HUDEP-2 (cell line): ENCODE measurements around the gene SENP2.
"Not testable (repeated sequence)": the region's sequence is repeated elsewhere in the genome, so short reads cannot be mapped to it uniquely, and the experiment has no call there.

ENCODE experiments used
- DNase-seq, 76 experiments: peaks; one replicate each; lab custom pipeline; 2025; ENCODE audit not compliant: unreplicated experiment in 76 of 76; lab: John Stamatoyannopoulos, UW

SENP2 gene

GRCh38 chr3:185584686-185585085, 1.4 kb upstream of the SENP2 start:
- no peak for DNase-seq

- peak in 4 of 76 experiments; percentile 18 to 43 (median 32) for DNase-seq
Measured at GRCh38 chr3:185585518-185585858, 607 bp upstream of the SENP2 start.

DNA sequence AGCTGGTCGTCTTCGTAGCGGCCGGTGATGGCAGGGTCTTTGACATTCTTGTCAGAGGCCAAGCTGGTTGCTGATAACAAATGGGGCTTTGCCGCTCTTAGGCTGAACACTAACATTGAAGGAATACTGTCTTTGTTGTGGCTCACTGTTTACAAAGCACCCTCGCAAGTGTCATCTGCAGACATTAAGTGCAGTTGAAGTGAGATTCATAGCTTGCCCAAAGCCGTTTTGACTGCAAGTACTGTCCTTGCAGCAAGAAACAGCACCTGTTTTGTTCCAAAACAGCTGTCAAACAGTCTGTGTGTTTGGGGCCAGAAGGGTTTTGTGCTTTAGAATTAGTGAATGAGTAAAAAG, 568 bp downstream of the SENP2 start:
- DNase-seq, result peak in 7 of 76 experiments; percentile 5 to 48 (median 31)

DNA sequence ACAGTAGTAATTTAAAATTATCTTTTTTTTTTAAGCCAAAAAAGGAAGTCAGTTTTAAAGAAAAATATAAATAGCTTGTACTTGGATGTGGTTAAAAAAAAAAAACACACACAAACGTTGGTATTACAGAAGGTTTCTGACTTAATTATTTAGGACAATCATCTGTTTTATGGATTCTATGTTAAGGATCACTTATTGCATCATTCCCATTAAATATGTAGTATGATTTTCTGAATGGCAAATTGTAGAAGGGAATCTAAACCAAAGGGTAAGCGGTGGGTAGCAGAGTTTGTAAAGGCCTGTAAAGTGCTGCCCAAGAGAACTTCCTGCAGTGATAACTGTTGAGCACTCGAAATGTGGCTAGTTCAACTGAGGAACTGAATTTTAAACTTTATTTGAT, 8.0 kb downstream of the SENP2 start:
- DNase-seq, result no peak

GRCh38 chr3:185595526-185595925, 9.4 kb downstream of the SENP2 start:
- DNase-seq, result no peak

DNA sequence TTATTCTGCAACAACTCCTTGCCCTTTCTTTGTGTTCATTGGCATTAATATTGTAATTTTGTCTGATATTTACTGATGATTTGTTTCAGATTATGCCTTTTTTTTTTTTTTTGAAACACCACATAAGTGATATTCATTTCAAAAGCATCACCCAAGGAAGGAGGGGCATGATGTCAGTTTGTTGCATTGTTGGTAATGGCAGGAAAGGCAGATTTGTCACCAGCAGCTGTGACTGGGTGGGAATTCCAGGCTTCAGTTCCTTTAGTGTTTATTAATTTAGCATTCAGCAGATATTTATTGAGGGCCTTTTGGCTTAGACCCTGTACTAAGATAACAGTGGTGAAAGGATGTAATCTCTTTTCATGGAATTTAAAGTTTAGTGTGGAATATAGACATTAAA, 19.5 kb downstream of the SENP2 start:
- DNase-seq, result no peak

DNA sequence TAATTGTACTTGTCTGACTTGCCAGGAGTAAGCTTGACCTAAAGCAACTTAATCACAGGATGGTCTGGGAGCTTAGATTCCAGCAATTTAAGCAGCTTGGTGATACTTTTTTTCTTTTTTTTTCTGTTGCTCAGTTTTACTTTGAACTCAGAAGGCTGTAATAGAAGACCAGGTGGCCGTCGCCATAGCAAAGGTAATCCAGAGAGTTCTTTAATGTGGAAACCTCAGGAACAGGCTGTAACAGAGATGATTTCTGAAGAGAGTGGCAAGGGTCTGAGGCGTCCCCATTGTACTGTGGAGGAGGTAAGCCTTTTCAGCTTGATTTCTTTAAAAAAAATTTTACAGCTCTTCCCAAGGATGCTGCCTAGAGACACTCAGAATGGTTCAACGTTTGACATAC, 20.1 kb downstream of the SENP2 start:
- DNase-seq, result no peak

GRCh38 chr3:185613016-185613415, 26.9 kb downstream of the SENP2 start:
- DNase-seq, result no peak

DNA sequence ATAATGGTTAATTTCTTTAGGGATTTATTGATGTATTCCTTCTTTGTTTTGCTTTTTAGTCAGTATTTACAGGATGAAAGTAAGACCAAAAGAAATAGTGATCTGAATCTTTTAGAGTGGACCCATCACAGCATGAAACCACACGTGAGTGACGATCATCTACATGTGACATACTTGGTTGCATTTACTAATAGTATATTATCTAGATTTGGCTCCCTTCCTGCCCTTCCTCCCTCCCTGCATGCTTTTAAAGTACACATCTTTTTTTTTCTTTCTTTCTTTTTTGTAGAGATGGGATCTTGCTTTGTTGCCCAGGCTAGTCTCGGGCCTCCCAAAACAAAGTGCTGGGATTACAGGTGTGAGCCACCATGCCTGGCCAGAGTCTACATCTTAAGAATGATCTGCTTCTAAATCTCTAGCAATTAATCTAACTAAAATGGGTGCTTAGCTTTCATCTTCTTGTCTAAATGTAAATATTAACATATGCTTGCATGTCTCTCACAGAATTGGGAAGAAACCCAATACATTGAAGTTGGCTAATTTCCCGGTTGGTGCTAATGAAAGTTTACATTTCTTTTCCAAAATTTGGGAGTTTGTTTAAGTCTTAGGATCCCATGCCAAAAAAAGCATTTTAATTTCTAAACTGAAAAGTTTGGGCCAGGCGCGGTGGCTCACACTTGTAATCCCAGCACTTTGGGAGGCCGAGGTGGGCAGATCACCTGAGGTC, 38.0 kb downstream of the SENP2 start:
- no peak for DNase-seq

DNA sequence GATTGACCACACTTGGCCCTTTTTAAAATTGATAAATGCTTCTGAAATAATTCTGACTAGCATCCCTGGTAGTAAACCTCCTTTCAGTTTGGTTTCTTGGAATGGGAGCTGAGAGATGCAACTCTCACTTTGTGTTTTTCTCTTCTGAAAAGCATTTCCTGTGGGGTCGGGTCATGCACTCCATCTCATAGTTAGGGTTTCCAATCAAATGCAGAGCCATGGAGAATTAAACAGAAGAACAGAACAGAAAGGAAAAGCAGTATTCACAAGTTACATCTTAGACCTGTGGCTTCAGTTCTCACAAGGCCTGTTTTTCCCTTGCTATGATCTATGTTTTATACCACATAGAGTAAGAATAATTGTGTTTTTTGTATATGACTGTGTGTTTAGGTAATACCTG, 39.7 kb downstream of the SENP2 start:
- no peak for DNase-seq

- DNase-seq, result no peak
Measured at GRCh38 chr3:185629554-185630181, 43.6 kb downstream of the SENP2 start.

- DNase-seq, result no peak
Measured at GRCh38 chr3:185630182-185630622, 44.1 kb downstream of the SENP2 start.

- DNase-seq, result no peak
Measured at GRCh38 chr3:185631108-185631507, 45.0 kb downstream of the SENP2 start.

GRCh38 chr3:185631508-185632206, 45.6 kb downstream of the SENP2 start:
- DNase-seq, result no peak

DNA sequence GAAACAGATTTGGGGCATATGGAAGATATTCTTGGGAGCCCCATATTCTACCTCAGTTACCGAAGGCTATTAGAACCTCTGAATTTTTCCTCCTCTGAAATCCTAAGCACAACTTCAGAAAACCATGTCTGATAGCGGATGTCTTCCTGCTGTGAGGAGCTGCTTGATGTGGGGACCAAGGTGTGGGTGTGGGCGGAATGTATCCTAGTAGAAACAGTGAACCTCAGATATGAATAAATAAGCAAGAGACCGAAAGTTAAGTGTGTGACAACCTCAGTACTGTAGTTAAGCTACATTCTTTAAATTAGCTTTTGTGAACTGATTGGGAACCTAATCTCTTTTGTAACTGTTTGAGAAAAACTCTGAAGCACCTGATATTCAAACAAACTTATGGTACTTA, 46.9 kb downstream of the SENP2 start:
- DNase-seq, result no peak

- no peak for DNase-seq
Measured at GRCh38 chr3:185637388-185637787, 51.3 kb downstream of the SENP2 start.

- not testable (repeated sequence) for DNase-seq
Measured at GRCh38 chr3:185638651-185639050, 52.6 kb downstream of the SENP2 start.

- no peak for DNase-seq
Measured at GRCh38 chr3:185639632-185640206, 53.6 kb downstream of the SENP2 start.

DNA sequence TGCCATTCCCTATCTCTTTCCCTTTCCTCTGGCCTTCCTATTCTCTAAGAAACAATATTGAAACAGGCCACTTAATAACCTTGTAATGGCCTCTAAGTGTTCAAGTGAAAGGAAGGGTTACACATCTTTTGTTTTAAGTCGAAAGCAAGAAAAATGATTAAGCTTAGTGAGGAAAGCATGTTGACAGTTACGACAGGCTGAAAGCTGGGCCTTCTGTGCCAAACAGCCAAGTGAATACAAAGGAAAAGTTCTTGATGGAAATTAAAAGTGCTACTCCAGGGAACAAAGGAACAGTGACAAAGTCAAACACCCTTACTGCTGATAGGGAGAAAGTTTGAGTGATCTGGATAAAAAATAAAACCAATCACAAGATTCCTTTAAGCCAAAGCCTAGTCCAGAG, 54.2 kb downstream of the SENP2 start:
- no peak for DNase-seq

GRCh38 chr3:185645191-185645590, 59.1 kb downstream of the SENP2 start:
- not testable (repeated sequence) for DNase-seq

GRCh38 chr3:185645596-185646381, 59.7 kb downstream of the SENP2 start:
- no peak for DNase-seq
